Motor neuron (in vitro differentiated cells): Measurements from ENCODE around the gene FAM110C. TPM values are rescaled to one million over a fixed set of nuclear protein-coding genes. Genes with fewer than 3 reads are reported as not detected.
"Not testable (repeated sequence)": the region's sequence is repeated elsewhere in the genome, so short reads cannot be mapped to it uniquely, and the experiment has no call there.

ENCODE experiments used
- ATAC-seq, 8 experiments: fragments of 200-7000 bp; cut with Tn5 transposase; replicated peaks in 6 of 8; 2 replicates each; pipeline ENCODE4 v1.8.0; 2021; ENCODE audit warnings: mild to moderate bottlenecking in 8 of 8, moderate library complexity in 8 of 8
- H3K27ac ChIP-seq, 2 donors: fragments of 250-450 bp; sonication (Bioruptor Pico); 2 replicates each; pipeline ENCODE4 v1.9.0; 2021; ENCODE audit warnings: antibody characterized with exemption in 2 of 2, mild to moderate bottlenecking in 2 of 2, moderate library complexity in 1 of 2
- H3K4me1 ChIP-seq, 2 donors: fragments of 250-450 bp; sonication (Bioruptor Pico); replicated peaks in 1 of 2; 2 replicates each; pipeline ENCODE4 v1.6.1; 2021; ENCODE audit warnings: antibody characterized with exemption in 2 of 2, mild to moderate bottlenecking in 2 of 2, moderate library complexity in 1 of 2
- H3K4me3 ChIP-seq, 5 donors: fragments of 250-450 bp; sonication (Bioruptor Pico); 2 replicates each; pipeline ENCODE4 v1.9.0; 2021; ENCODE audit warnings: antibody characterized with exemption in 5 of 5, mild to moderate bottlenecking in 5 of 5, moderate library complexity in 4 of 5
- WGBS, 10 experiments: fragments of 450-650 bp; shearing (Covaris generic); methylation state at CpG; one replicate each; pipeline ENCODE4 v1.0.0; 2022; 5-methylcytosine and 5-hydroxymethylcytosine counted together
- in situ Hi-C, 9 experiments: fragments of 400-800 bp; cut with MboI; loops; one replicate each; pipeline ENCODE4 v1.15.0; 2021; ENCODE audit warnings: low sequenced_read_pairs in 9 of 9, low pct_unique_long_range_greater_than_20kb in 2 of 9; ENCODE audit not compliant: unreplicated experiment in 9 of 9
- total RNA-seq, 8 experiments: library from RNA; unstranded; fragments of 300-600 nt; gene quantifications; 2 replicates each; pipeline versions ENCODE4 v1.2.3 to v1.2.4, GENCODE V29; 2022

FAM110C gene
- 1 to 10 TPM in 1 of 8 experiments, under 1 TPM in 4, not detected in 3; 0.11 to 2.4 (median 0.19) TPM for total RNA-seq

- H3K4me1 ChIP-seq = peaks cover 0 to 4% of the 10 kb centered on the region in 2 donors
- H3K27ac ChIP-seq = no peak within 1 kb of the TSS
- peak in 7 of 8 experiments; percentile 57 to 81 (median 74) for ATAC-seq
- H3K4me3 ChIP-seq = peak within 1 kb of the TSS; percentile 27 to 44 (median 35)
- 0 to 10% (median 0%) methylated on average over 2 to 19 of the region's 75 CpGs; no CpG with 5 or more reads in 4 of the 10 experiments for WGBS, 10 experiments
- in situ Hi-C loops = no loop called here
Observed at GRCh38 chr2:46471-47345, at the start of gene FAM110C. Gene FAM110C, minus strand, starts transcription at chr2:46505. Its CDS starts 120 bp downstream, at chr2:46385.

- ATAC-seq = no peak
- H3K4me1 ChIP-seq = no peaks in the 10 kb centered on the region
- in situ Hi-C loops = no loop called here
Observed at GRCh38 chr2:92326-92725, 46.0 kb upstream of the FAM110C start.

GRCh38 chr2:90645-91312 is 44.5 kb upstream of the FAM110C start:
- H3K4me3 ChIP-seq = no peak overlapping the region
- in situ Hi-C loops = no loop called here
- H3K4me1 ChIP-seq = no peaks in the 10 kb centered on the region
- 60 to 100% (median 92%) methylated on average over 1 to 10 of the region's 25 CpGs; no CpG with 5 or more reads in 5 of the 10 experiments for WGBS, 10 experiments
- peak in 1 of 8 experiments; percentile 30 for ATAC-seq
- H3K27ac ChIP-seq = no peak overlapping the region

More at GRCh38 chr2:92326-92725, 46.0 kb upstream of the FAM110C start:
- H3K4me3 ChIP-seq = no peak overlapping the region
- no peak overlapping the region for H3K27ac ChIP-seq
- WGBS, 10 experiments = 14 to 92% (median 58%) methylated on average over 1 to 3 of the region's 3 CpGs; no CpG with 5 or more reads in 2 of the 10 experiments

GRCh38 chr2:85761-86160 is 39.5 kb upstream of the FAM110C start:
- Histone ChIP-seq H3K27ac (no peak overlapping the region), H3K4me1 (no peaks in the 10 kb centered on the region), H3K4me3 (no peak overlapping the region)
- no peak for ATAC-seq
- WGBS, 10 experiments = 8 to 93% (median 75%) methylated on average over 1 to 4 of the region's 4 CpGs
- in situ Hi-C loops = no loop called here

- WGBS, 10 experiments = 0 to 85% (median 65%) methylated on average over 1 to 2 of the region's 2 CpGs; no CpG with 5 or more reads in 5 of the 10 experiments
- Histone ChIP-seq H3K27ac (no peak overlapping the region), H3K4me1 (no peaks in the 10 kb centered on the region), H3K4me3 (no peak overlapping the region)
- ATAC-seq = no peak
- in situ Hi-C loops = no loop called here
Observed at GRCh38 chr2:84121-84520, 37.8 kb upstream of the FAM110C start.

- no peaks in the 10 kb centered on the region for H3K4me1 ChIP-seq
- H3K27ac ChIP-seq = no peak overlapping the region
- in situ Hi-C loops = no loop called here
- H3K4me3 ChIP-seq = no peak overlapping the region
- ATAC-seq = no peak
- WGBS, 10 experiments = 0 to 98% (median 80%) methylated on average over 1 to 7 of the region's 10 CpGs; no CpG with 5 or more reads in 2 of the 10 experiments
Observed at GRCh38 chr2:80971-81736, 34.8 kb upstream of the FAM110C start.

GRCh38 chr2:80378-80777 is 34.1 kb upstream of the FAM110C start:
- 18 to 58% (median 50%) methylated on average over 1 to 3 of the region's 4 CpGs; no CpG with 5 or more reads in 5 of the 10 experiments for WGBS, 10 experiments
- ATAC-seq = no peak
- Histone ChIP-seq H3K27ac (no peak overlapping the region), H3K4me1 (no peaks in the 10 kb centered on the region), H3K4me3 (no peak overlapping the region)
- in situ Hi-C loops = no loop called here

GRCh38 chr2:71309-72035 is 25.2 kb upstream of the FAM110C start:
- no peak overlapping the region for H3K4me3 ChIP-seq
- in situ Hi-C loops = no loop called here

GRCh38 chr2:69366-70344 is 23.4 kb upstream of the FAM110C start:
- Histone ChIP-seq H3K27ac (no peak overlapping the region), H3K4me3 (no peak overlapping the region), H3K4me1 (no peaks in the 10 kb centered on the region)
- 0 to 75% (median 56%) methylated on average over 1 to 12 of the region's 12 CpGs for WGBS, 10 experiments
- in situ Hi-C loops = no loop called here
- ATAC-seq = no peak

More at GRCh38 chr2:71309-72035, 25.2 kb upstream of the FAM110C start:
- no peak overlapping the region for H3K27ac ChIP-seq
- ATAC-seq = peak in 1 of 8 experiments; percentile 71
- 10 to 100% (median 80%) methylated on average over 1 to 5 of the region's 5 CpGs; no CpG with 5 or more reads in 1 of the 10 experiments for WGBS, 10 experiments
- H3K4me1 ChIP-seq = no peaks in the 10 kb centered on the region

GRCh38 chr2:68637-69036 is 22.3 kb upstream of the FAM110C start:
- ATAC-seq = not testable (repeated sequence)

GRCh38 chr2:66853-67252 is 20.5 kb upstream of the FAM110C start:
- in situ Hi-C loops = no loop called here
- H3K4me1 ChIP-seq = no peaks in the 10 kb centered on the region
- ATAC-seq = no peak
- H3K4me3 ChIP-seq = no peak overlapping the region
- 60 to 100% (median 78%) methylated on average over 1 to 8 of the region's 17 CpGs; no CpG with 5 or more reads in 4 of the 10 experiments for WGBS, 10 experiments
- H3K27ac ChIP-seq = no peak overlapping the region

More at GRCh38 chr2:68637-69036, 22.3 kb upstream of the FAM110C start:
- H3K4me3 ChIP-seq, H3K4me1 ChIP-seq, in situ Hi-C loops, H3K27ac ChIP-seq: not testable (repeated sequence)
- 0 to 76% (median 60%) methylated on average over 1 to 2 of the region's 5 CpGs; no CpG with 5 or more reads in 5 of the 10 experiments for WGBS, 10 experiments
